ENCODE measurements around the gene MTMR12.

DNA sequence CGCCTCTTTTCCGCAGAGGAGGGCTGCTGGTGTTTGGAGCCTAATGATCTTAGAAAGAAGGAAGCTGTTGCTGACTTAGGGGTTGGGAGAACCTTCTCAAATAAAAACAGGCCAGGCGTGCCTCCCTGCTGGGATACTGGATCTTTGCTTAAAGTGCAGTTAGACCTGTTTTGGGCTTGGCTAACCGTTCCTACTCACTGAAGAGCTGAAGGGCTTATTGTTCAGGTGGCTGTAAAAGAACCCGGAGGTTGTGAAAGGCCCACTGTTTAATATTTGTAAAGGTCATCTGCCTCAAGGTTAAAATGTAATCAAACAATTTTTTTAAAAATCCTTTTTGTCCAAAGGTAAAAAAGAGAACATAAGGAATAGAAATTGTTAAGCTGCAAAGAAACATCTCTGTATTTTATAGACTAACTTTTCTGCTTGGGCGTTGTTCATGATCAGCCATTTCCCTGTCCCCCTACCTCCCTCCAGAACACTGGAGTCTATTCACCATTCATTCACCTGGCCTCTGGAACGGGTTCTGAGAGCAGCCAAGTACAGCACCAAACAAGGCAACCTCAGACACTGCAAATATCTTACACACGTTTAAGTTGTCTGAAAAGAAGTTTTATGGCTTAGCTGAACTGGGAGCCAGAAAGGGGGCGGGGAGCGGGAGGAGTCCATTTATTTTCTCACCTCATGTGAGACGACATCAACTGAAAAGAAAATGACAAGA, 18.6 kb upstream of the MTMR12 start:
- TF ChIP-seq RAD21 (CRISPR knock-in tag; IDR thresholded peaks at IDR 0.05): no peak
- TF ChIP-seq, protein P1, sequence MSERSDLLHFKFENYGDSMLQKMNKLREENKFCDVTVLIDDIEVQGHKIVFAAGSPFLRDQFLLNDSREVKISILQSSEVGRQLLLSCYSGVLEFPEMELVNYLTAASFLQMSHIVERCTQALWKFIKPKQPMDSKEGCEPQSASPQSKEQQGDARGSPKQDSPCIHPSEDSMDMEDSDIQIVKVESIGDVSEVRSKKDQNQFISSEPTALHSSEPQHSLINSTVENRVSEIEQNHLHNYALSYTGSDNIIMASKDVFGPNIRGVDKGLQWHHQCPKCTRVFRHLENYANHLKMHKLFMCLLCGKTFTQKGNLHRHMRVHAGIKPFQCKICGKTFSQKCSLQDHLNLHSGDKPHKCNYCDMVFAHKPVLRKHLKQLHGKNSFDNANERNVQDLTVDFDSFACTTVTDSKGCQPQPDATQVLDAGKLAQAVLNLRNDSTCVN (CRISPR knock-in tag; IDR thresholded peaks at IDR 0.05; ENCODE audit: borderline replicate concordance): peak; percentile 85
- no peak for TF ChIP-seq THAP9 (CRISPR knock-in tag; IDR thresholded peaks at IDR 0.05; ENCODE audit: borderline replicate concordance)
- no peak for TF ChIP-seq NFRKB (IDR thresholded peaks at IDR 0.05)

All from HepG2 (cell line).